HepG2 (cell line): Measurements from ENCODE around the gene SRSF8. TPM values are rescaled to one million over a fixed set of nuclear protein-coding genes. Genes with fewer than 3 reads are reported as not detected.
A peak's percentile ranks its signal among the peaks of the same experiment; 100 is the strongest.

Experiments used
- GMEB2 ChIP-seq: IDR thresholded peaks from 2 replicates; pipeline ENCODE4 v1.6.1; 2016; ENCODE audit warnings: missing biosample characterization, missing genetic modification reagents, low read depth
- IKZF1 ChIP-seq: fragments of 450-650 bp; IDR thresholded peaks from 2 replicates; pipeline ENCODE4 v1.7.1; 2016
- KLF6 ChIP-seq: IDR thresholded peaks from 2 replicates; pipeline ENCODE4 v1.8.0; 2016; ENCODE audit warnings: missing biosample characterization, missing genetic modification reagents
- MAFK ChIP-seq, 2 experiments: IDR thresholded peaks in 1 of 2; conservative IDR thresholded peaks in 1 of 2; 2 replicates each; pipeline ENCODE4 v1.6.1; 2011; ENCODE audit warnings: improper control_type of control experiment in 2 of 2, low read length in 2 of 2
- PAWR ChIP-seq: sonication (generic); formaldehyde crosslinking; IDR thresholded peaks from 2 replicates; pipeline ENCODE4 v1.4.0; 2020; ENCODE audit warnings: missing genetic modification reagents, mild to moderate bottlenecking, borderline replicate concordance
- POLR2G ChIP-seq: fragments of 200-400 bp; formaldehyde crosslinking; IDR thresholded peaks from 2 replicates; pipeline ENCODE4 v1.6.1; 2018; ENCODE audit warnings: mild to moderate bottlenecking, low read depth, low read length, moderate library complexity
- REL ChIP-seq: sonication (generic); formaldehyde crosslinking; conservative IDR thresholded peaks from 2 replicates; pipeline ENCODE4 v1.8.0; 2022; ENCODE audit warnings: mild to moderate bottlenecking, missing genetic modification reagents, moderate library complexity
- REST ChIP-seq, 2 experiments: IDR thresholded peaks; 2 replicates each; pipeline ENCODE4 v1.6.1; 2011 to 2012; ENCODE audit warnings: low read length in 2 of 2, borderline replicate concordance in 1 of 2, low read depth in 1 of 2, mild to moderate bottlenecking in 1 of 2, moderate library complexity in 1 of 2
- RXRB ChIP-seq: IDR thresholded peaks from 2 replicates; pipeline ENCODE4 v1.6.1; 2016; ENCODE audit warnings: borderline replicate concordance, missing genetic modification reagents, missing compliant biosample characterization
- SIX1 ChIP-seq: sonication (generic); formaldehyde crosslinking; IDR thresholded peaks from 2 replicates; pipeline ENCODE4 v1.4.0; 2020; ENCODE audit warnings: missing genetic modification reagents, borderline replicate concordance
- SOX6 ChIP-seq, 2 experiments: fragments of 450-650 bp in 1 of 2; sonication (generic) in 1 of 2; formaldehyde crosslinking in 1 of 2; IDR thresholded peaks; 2 replicates each; pipeline versions ENCODE4 v1.4.0 to v1.6.1; 2017 to 2020; ENCODE audit warnings: antibody characterized with exemption in 1 of 2, mild to moderate bottlenecking in 1 of 2, missing genetic modification reagents in 1 of 2
- SP1 ChIP-seq, 2 experiments: fragments of 450-650 bp in 1 of 2; sonication (generic) in 1 of 2; formaldehyde crosslinking in 1 of 2; IDR thresholded peaks; 2 replicates each; pipeline versions ENCODE4 v1.4.0 to v1.6.1; 2016 to 2020; ENCODE audit warnings: missing genetic modification reagents in 1 of 2
- SSRP1 ChIP-seq: IDR thresholded peaks from 2 replicates; pipeline ENCODE4 v1.6.1; 2016; ENCODE audit warnings: control low read depth
- SYNCRIP ChIP-seq: fragments of 200-400 bp; formaldehyde crosslinking; IDR thresholded peaks from 2 replicates; pipeline ENCODE4 v1.6.1; 2018; ENCODE audit warnings: mild to moderate bottlenecking, low read depth, low read length; ENCODE audit not compliant: insufficient read depth
- TIGD3 ChIP-seq: sonication (generic); formaldehyde crosslinking; IDR thresholded peaks from 2 replicates; pipeline ENCODE4 v1.5.1; 2020; ENCODE audit warnings: mild to moderate bottlenecking, missing genetic modification reagents, borderline replicate concordance
- ZFP36 ChIP-seq: fragments of 150-350 bp; IDR thresholded peaks from 2 replicates; pipeline ENCODE4 v1.6.1; 2018; ENCODE audit warnings: borderline replicate concordance, low read length, low read depth; ENCODE audit not compliant: partially characterized antibody
- ZNF510 ChIP-seq: sonication (generic); formaldehyde crosslinking; IDR thresholded peaks from 2 replicates; pipeline ENCODE4 v1.4.0; 2020; ENCODE audit warnings: low read depth, mild to moderate bottlenecking, missing genetic modification reagents
- ZNF550 ChIP-seq: sonication (generic); formaldehyde crosslinking; IDR thresholded peaks from 2 replicates; pipeline ENCODE4 v1.4.0; 2020; ENCODE audit warnings: mild to moderate bottlenecking, missing genetic modification reagents, borderline replicate concordance
- ZNF577 ChIP-seq: sonication (generic); formaldehyde crosslinking; IDR thresholded peaks from 2 replicates; pipeline ENCODE4 v1.4.0; 2020; ENCODE audit warnings: mild to moderate bottlenecking, low read depth, missing genetic modification reagents, borderline replicate concordance
- ZNF629 ChIP-seq: sonication (generic); formaldehyde crosslinking; conservative IDR thresholded peaks from 2 replicates; pipeline ENCODE4 v1.5.0; 2020; ENCODE audit warnings: missing genetic modification reagents
- ZNF768 ChIP-seq: sonication (generic); formaldehyde crosslinking; IDR thresholded peaks from 2 replicates; pipeline ENCODE4 v1.4.0; 2020; ENCODE audit warnings: missing genetic modification reagents
- polyA plus RNA-seq, 8 experiments: library from polyadenylated mRNA; depleted of rRNA in 3 of 8; stranded (reverse) in 7 of 8; unstranded in 1 of 8; fragments of >200 nt; fragmentation: Illumina TruSeq in 4 of 8; extraction: Trizol in 4 of 8; gene quantifications; 2 replicates each; pipeline versions ENCODE4 v1.2.1 to v1.2.3, GENCODE V29; 2011 to 2016; ENCODE audit warnings: low read depth in 4 of 8, missing spikeins in 1 of 8, mixed read lengths in 1 of 8; ENCODE audit not compliant: insufficient read depth in 1 of 8
- total RNA-seq, 5 experiments: library from RNA; depleted of rRNA; stranded (reverse); fragments of >200 nt; fragmentation: Illumina TruSeq; extraction: Trizol; gene quantifications; 2 replicates each; pipeline ENCODE4 v1.2.3, GENCODE V29; 2016; ENCODE audit warnings: low read depth in 1 of 5

SRSF8 gene
- total and polyA plus RNA-seq, 2 of the 13 experiments (the other 11 are each of a cell fraction or from before 2014, with no cell fraction given), result 21.8 to 25.8 TPM

- TF ChIP-seq ZNF629 (CRISPR knock-in tag) (no peak), ZNF510 (CRISPR knock-in tag) (no peak), ZNF550 (CRISPR knock-in tag) (no peak), PAWR (CRISPR knock-in tag) (no peak), MAFK (conservative IDR thresholded peaks at IDR 0.05 in 1 of 2, IDR thresholded peaks at IDR 0.05 in 1 of 2; ENCODE audit: low read length in 2 of 2) (no peak), SIX1 (CRISPR knock-in tag) (no peak), RXRB (no peak), POLR2G (peak; percentile 79), GMEB2 (no peak), SYNCRIP (no peak), SOX6 (IDR thresholded peaks at IDR 0.05) (no peak), SOX6 (CRISPR knock-in tag; IDR thresholded peaks at IDR 0.05) (peak; percentile 56), SSRP1 (CRISPR knock-in tag) (no peak), IKZF1 (no peak), REL (no peak), ZFP36 (no peak), REST (IDR thresholded peaks at IDR 0.05; ENCODE audit: borderline replicate concordance in 1 of 2, low read depth in 1 of 2, low read length in 2 of 2) (0 out of 4 replicates have a peak, but pooled peaks of 1 of the 2 experiments have one; percentile 22), TIGD3 (CRISPR knock-in tag) (no peak), ZNF577 (CRISPR knock-in tag) (no peak), KLF6 (CRISPR knock-in tag) (peak; percentile 37; the same call in 1 of the 2 replicates), SP1 (IDR thresholded peaks at IDR 0.05) (no peak), SP1 (CRISPR knock-in tag; IDR thresholded peaks at IDR 0.05) (peak; percentile 60; the same call in 1 of the 2 replicates), ZNF768 (CRISPR knock-in tag) (no peak; the same call in 1 of the 2 replicates)
Observed at GRCh38 chr11:95067039-95067840, 521 bp downstream of the SRSF8 start (continued).
